Naive thymus-derived CD4-positive, alpha-beta T cell (primary cell): ENCODE results near the gene YBX1. TPM values are rescaled to one million over a fixed set of nuclear protein-coding genes. Genes with fewer than 3 reads are reported as not detected.
"Not testable (repeated sequence)": the region's sequence is repeated elsewhere in the genome, so short reads cannot be mapped to it uniquely, and the experiment has no call there.

Source experiments
- ATAC-seq: fragments of 150-1000 bp; cut with Tn5 transposase; 2 replicates; pipeline ENCODE4 v1.10.0; 2021; ENCODE audit warnings: mild to moderate bottlenecking, moderate library complexity
- CTCF ChIA-PET: fragments of 350-600 bp; sonication (Branson Sonifier 250); formaldehyde crosslinking; loops from one replicate; lab custom pipeline; 2021; ENCODE audit warnings: antibody characterized with exemption; lab: Charles Lee
- POLR2A ChIA-PET: fragments of 350-600 bp; sonication (Branson Sonifier 250); formaldehyde crosslinking; loops from one replicate; lab custom pipeline; 2021; ENCODE audit warnings: antibody characterized with exemption, inconsistent platforms; lab: Charles Lee
- DNase-seq, 9 donors: peaks; one replicate each; pipeline versions ENCODE4 v3.0.0 to v3.0.0-alpha.2; 2020 to 2022; ENCODE audit warnings: mixed read lengths in 1 of 9
- H3K27ac ChIP-seq: one replicate; pipeline ENCODE4 v1.7.0; 2013; ENCODE audit warnings: mild to moderate bottlenecking, low read depth, low read length, moderate library complexity
- H3K27me3 ChIP-seq, 2 donors: one replicate each; pipeline ENCODE4 v1.7.0; 2013; ENCODE audit warnings: low read length in 2 of 2, mild to moderate bottlenecking in 2 of 2, moderate library complexity in 2 of 2; ENCODE audit not compliant: control insufficient read depth in 2 of 2, insufficient read depth in 2 of 2
- H3K36me3 ChIP-seq, 3 experiments: 1 replicate in 2 of 3; 2 replicates in 1 of 3; pipeline ENCODE4 v1.7.0; 2013; ENCODE audit warnings: low read length in 3 of 3, mild to moderate bottlenecking in 3 of 3, moderate library complexity in 1 of 3; ENCODE audit not compliant: insufficient read depth in 3 of 3, control insufficient read depth in 2 of 3
- H3K4me1 ChIP-seq, 2 donors: one replicate each; pipeline ENCODE4 v1.7.0; 2013; ENCODE audit warnings: low read length in 2 of 2, mild to moderate bottlenecking in 2 of 2, moderate library complexity in 1 of 2; ENCODE audit not compliant: control insufficient read depth in 2 of 2, insufficient read depth in 2 of 2
- H3K4me3 ChIP-seq: 2 replicates; pipeline ENCODE4 v1.7.0; 2013; ENCODE audit warnings: mild to moderate bottlenecking, low read length
- H3K9me3 ChIP-seq, 3 experiments: 1 replicate in 2 of 3; 2 replicates in 1 of 3; pipeline ENCODE4 v1.7.0; 2013; ENCODE audit warnings: low read length in 3 of 3; ENCODE audit not compliant: control insufficient read depth in 2 of 3
- H3K27ac Mint-ChIP-seq, 9 donors: one replicate each; pipeline ENCODE4 v1.8.0; 2020 to 2022; ENCODE audit warnings: mixed read lengths in 9 of 9, mild to moderate bottlenecking in 8 of 9, moderate library complexity in 5 of 9, inconsistent platforms in 2 of 9
- H3K27me3 Mint-ChIP-seq, 5 donors: one replicate each; pipeline ENCODE4 v1.8.0; 2021 to 2022; ENCODE audit warnings: mixed read lengths in 5 of 5, mild to moderate bottlenecking in 1 of 5
- H3K36me3 Mint-ChIP-seq, 5 donors: one replicate each; pipeline ENCODE4 v1.8.0; 2020 to 2022; ENCODE audit warnings: mixed read lengths in 5 of 5, mild to moderate bottlenecking in 3 of 5, inconsistent platforms in 1 of 5
- H3K4me1 Mint-ChIP-seq, 7 donors: one replicate each; pipeline ENCODE4 v1.8.0; 2020 to 2022; ENCODE audit warnings: mixed read lengths in 7 of 7, mild to moderate bottlenecking in 3 of 7, inconsistent platforms in 1 of 7
- H3K4me3 Mint-ChIP-seq, 10 donors: one replicate each; pipeline ENCODE4 v1.8.0; 2020 to 2022; ENCODE audit warnings: mild to moderate bottlenecking in 10 of 10, mixed read lengths in 10 of 10, moderate library complexity in 6 of 10, inconsistent platforms in 2 of 10
- H3K9me3 Mint-ChIP-seq, 11 donors: one replicate each; pipeline ENCODE4 v1.8.0; 2020 to 2022; ENCODE audit warnings: mixed read lengths in 11 of 11, mild to moderate bottlenecking in 4 of 11, inconsistent platforms in 1 of 11, moderate library complexity in 1 of 11
- intact Hi-C, 2 donors: fragments of 100-400 bp; cut with micrococcal nuclease; formaldehyde crosslinking; loops; one replicate each; pipeline ENCODE4 v1.15.1; 2023
- polyA plus RNA-seq, 2 donors: library from polyadenylated mRNA; unstranded; fragments of 300-500 nt; fragmentation: Illumina TruSeq; gene quantifications; one replicate each; pipeline ENCODE4 v1.2.3, GENCODE V29; 2021
- total RNA-seq, 6 experiments: library from RNA in 5 of 6; stranded (reverse) in 5 of 6; gene quantifications; 1 replicate in 5 of 6; 2 replicates in 1 of 6; pipeline ENCODE4 v1.2.3 and lab custom pipeline; 2021 to 2026

The YBX1 gene
- total and polyA plus RNA-seq, 7 experiments from 2014 or later: 66.6 to 471 (median 286) TPM

DNA sequence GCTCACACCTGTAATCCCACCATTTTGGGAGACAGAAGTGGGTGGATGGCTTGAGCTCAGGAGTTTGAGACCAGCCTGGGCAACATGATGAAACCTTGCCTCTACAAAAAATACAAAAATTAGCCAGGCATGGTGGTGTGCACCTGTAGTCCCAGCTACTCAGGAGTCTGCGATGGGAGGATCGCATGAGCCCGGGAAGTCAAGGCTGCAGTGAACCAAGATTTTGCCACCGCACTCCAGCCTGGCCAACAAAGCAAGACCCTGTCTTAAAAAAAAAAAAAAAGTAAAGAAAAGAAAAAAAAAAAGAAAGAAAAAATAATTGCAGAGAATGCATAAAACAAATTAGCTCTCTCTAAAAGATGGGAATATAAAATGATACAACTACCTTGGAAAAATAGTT, 43.6 kb downstream of the YBX1 start:
- H3K9me3 ChIP-seq, H3K4me3 Mint-ChIP-seq, H3K27me3 ChIP-seq, H3K9me3 Mint-ChIP-seq, H3K27me3 Mint-ChIP-seq, H3K4me3 ChIP-seq, intact Hi-C loops, H3K36me3 ChIP-seq, ATAC-seq, H3K36me3 Mint-ChIP-seq, H3K27ac Mint-ChIP-seq, DNase-seq, H3K27ac ChIP-seq, POLR2A ChIA-PET, H3K4me1 Mint-ChIP-seq, H3K4me1 ChIP-seq: not testable (repeated sequence)
- CTCF ChIA-PET: interaction anchor here (0.7 to 0.8 kb wide), 2 partner anchors 394 to 1138 kb away, joined by 5 to 7 read pairs; no protein-coding TSS in a partner anchor

DNA sequence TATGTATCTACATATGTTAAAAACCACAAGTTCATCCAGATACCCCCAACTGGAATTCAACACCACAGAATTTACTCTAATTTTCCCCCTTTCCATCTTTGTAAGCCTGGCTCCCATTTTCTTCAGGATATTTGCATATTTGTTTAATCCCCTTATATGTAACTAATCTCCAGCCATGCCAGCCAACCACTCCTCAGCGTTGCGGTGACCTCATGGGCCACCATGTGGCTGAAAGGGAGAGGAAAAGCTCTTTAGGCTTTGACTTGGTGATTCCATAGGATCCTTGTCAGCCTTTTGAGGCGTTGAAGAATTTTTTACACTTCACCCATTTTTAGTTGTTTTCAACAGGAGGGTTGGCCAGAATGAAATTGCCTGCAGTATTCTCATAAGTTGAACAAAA, 47.8 kb downstream of the YBX1 start:
- Histone ChIP-seq H3K27ac (no peak overlapping the region), H3K36me3 (no peaks in the 10 kb centered on the region), H3K27me3 (no peaks in the 10 kb centered on the region), H3K9me3 (no peaks in the 10 kb centered on the region), H3K4me1 (no peaks in the 10 kb centered on the region), H3K4me3 (no peak overlapping the region)
- Mint-ChIP-seq H3K4me3 (no peak overlapping the region), H3K27ac (no peak overlapping the region), H3K36me3 (no peaks in the 10 kb centered on the region), H3K9me3 (no peaks in the 10 kb centered on the region), H3K27me3 (peaks cover 0 to 2% (median 0%) of the 10 kb centered on the region in 5 donors), H3K4me1 (peaks cover 0 to 3% (median 0%) of the 10 kb centered on the region in 7 donors)
- ChIA-PET POLR2A (no interaction called here), CTCF (no interaction called here)
- intact Hi-C loops: no loop called here
- ATAC-seq: no peak
- DNase-seq: no peak

DNA sequence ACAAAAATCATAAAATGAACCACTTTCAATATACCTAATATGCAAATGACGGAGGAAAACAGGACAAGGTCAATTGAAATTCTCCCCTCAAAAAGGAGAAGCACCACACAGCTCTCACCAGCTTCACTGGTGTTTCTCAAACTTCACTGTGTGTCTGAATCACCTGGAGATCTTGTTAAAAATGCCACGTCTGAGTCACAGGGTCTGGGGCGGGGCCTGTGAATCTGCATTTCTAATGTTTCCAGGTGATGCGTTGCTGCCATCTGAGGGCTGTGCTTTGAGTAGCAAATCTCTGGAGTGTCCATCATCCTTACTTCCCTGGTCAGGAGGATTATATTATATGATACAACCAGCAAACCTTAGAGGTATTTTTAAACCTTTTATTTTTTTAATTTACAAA, 48.8 kb downstream of the YBX1 start:
- ChIA-PET CTCF (interaction anchor here (0.6 kb wide), 1 partner anchor 151 kb away, joined by 3 read pairs; no protein-coding TSS in a partner anchor), POLR2A (no interaction called here)
- Histone ChIP-seq H3K4me1 (no peaks in the 10 kb centered on the region), H3K27me3 (no peaks in the 10 kb centered on the region), H3K27ac (no peak overlapping the region), H3K36me3 (no peaks in the 10 kb centered on the region), H3K4me3 (no peak overlapping the region), H3K9me3 (no peaks in the 10 kb centered on the region)
- H3K9me3 Mint-ChIP-seq: no peaks in the 10 kb centered on the region
- intact Hi-C loops: no loop called here
- no peaks in the 10 kb centered on the region for H3K36me3 Mint-ChIP-seq
- H3K4me1 Mint-ChIP-seq: peaks cover 0 to 3% (median 0%) of the 10 kb centered on the region in 7 donors
- H3K27ac Mint-ChIP-seq: no peak overlapping the region
- H3K4me3 Mint-ChIP-seq: no peak overlapping the region
- ATAC-seq (no peak), DNase-seq (peak in 1 of 9 donors; percentile 39)
- no peaks in the 10 kb centered on the region for H3K27me3 Mint-ChIP-seq

DNA sequence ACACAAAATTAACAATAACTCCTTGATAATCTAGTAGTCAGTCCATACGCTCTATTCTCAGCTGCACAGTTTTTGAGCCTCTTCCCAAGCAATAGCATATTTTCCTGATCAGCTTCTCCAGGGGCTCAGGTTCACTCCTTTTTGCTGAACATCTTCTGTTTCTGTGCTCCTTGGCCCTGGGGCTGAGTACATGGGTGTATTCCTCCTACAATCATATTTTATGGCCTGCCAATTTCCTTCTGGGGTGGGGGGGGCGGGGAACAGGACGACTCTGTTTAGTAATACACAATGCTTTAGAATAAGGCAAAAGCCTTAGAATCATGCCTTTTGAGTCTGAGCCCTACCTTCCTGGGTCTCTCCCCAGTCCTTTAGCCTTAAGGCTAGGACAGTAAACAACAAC, 49.4 kb downstream of the YBX1 start:
- H3K27ac Mint-ChIP-seq: no peak overlapping the region
- no peaks in the 10 kb centered on the region for H3K36me3 Mint-ChIP-seq
- no peaks in the 10 kb centered on the region for H3K9me3 Mint-ChIP-seq
- intact Hi-C loops: no loop called here
- DNase-seq (no peak), ATAC-seq (no peak)
- Histone ChIP-seq H3K36me3 (no peaks in the 10 kb centered on the region), H3K27me3 (no peaks in the 10 kb centered on the region), H3K4me1 (no peaks in the 10 kb centered on the region), H3K9me3 (no peaks in the 10 kb centered on the region), H3K27ac (no peak overlapping the region), H3K4me3 (no peak overlapping the region)
- POLR2A ChIA-PET: no interaction called here
- H3K4me3 Mint-ChIP-seq: no peak overlapping the region
- H3K4me1 Mint-ChIP-seq: peaks cover 0 to 3% (median 2%) of the 10 kb centered on the region in 7 donors
- CTCF ChIA-PET: no interaction called here
- H3K27me3 Mint-ChIP-seq: no peaks in the 10 kb centered on the region

- no peaks in the 10 kb centered on the region for H3K9me3 ChIP-seq
- no peak overlapping the region for H3K4me3 ChIP-seq
- Mint-ChIP-seq H3K27me3 (no peaks in the 10 kb centered on the region), H3K4me1 (peaks cover 3 to 8% (median 7%) of the 10 kb centered on the region in 7 donors), H3K9me3 (no peaks in the 10 kb centered on the region), H3K4me3 (no peak overlapping the region), H3K27ac (no peak overlapping the region), H3K36me3 (no peaks in the 10 kb centered on the region)
- ChIA-PET CTCF (no interaction called here), POLR2A (no interaction called here)
- H3K27ac ChIP-seq: no peak overlapping the region
- no peaks in the 10 kb centered on the region for H3K36me3 ChIP-seq
- no peaks in the 10 kb centered on the region for H3K4me1 ChIP-seq
- DNase-seq (no peak), ATAC-seq (no peak)
- intact Hi-C loops: no loop called here
- no peaks in the 10 kb centered on the region for H3K27me3 ChIP-seq
These were observed 50.0 kb downstream of the YBX1 start for GRCh38 chr1:42732126-42732680.

DNA sequence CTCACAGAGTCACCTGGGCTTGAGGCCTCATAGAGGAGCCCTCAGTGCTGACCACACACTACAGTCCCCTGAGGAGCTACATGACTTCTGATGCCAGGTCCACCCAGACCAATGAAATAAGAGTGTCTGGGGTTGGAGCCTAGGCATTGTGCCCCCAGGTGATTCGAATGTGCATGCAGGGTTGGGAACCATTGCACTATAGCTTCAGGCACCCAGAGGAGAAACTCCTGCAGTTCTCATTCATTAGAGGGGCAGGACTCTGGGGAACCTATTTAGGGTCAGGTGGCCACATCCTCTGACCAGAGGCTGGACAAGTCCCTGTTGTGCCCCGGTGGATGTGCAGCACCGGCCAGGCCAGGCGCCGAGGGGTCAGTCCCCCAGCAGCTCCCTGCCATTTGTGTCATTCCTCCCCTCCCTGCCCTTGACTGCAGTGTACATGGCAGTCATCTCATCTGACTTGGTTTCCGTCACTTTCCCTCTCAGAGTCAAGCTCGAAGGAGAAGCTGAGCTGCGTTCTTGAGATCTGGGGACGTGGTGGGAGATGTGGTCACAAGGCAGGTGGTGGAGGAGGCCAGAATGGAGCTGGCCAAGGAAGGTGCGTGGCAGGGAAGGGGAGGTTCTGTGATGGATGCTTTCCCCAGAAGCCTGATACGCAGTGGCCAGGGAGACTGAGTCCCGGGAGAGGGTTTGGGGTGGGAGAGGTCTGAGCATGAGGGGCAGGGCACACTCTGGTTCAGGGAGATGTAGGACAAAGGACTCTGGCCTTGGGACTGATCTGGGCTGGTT, 51.4 kb downstream of the YBX1 start:
- Mint-ChIP-seq H3K36me3 (no peaks in the 10 kb centered on the region), H3K27me3 (no peaks in the 10 kb centered on the region), H3K27ac (no peak overlapping the region), H3K4me3 (no peak overlapping the region), H3K4me1 (peaks cover 5 to 11% (median 10%) of the 10 kb centered on the region in 7 donors), H3K9me3 (no peaks in the 10 kb centered on the region)
- no peaks in the 10 kb centered on the region for H3K4me1 ChIP-seq
- no peaks in the 10 kb centered on the region for H3K27me3 ChIP-seq
- ATAC-seq (no peak), DNase-seq (no peak)
- no peak overlapping the region for H3K4me3 ChIP-seq
- H3K27ac ChIP-seq: no peak overlapping the region
- ChIA-PET POLR2A (no interaction called here), CTCF (interaction anchor here (0.5 kb wide), 2 partner anchors 13 to 32 kb away, joined by 4 to 6 read pairs; no protein-coding TSS in a partner anchor)
- intact Hi-C loops: no loop called here
- no peaks in the 10 kb centered on the region for H3K36me3 ChIP-seq
- H3K9me3 ChIP-seq: no peaks in the 10 kb centered on the region
